Stimulated activated CD8-positive, alpha-beta memory T cell treated with anti-CD3 and anti-CD28 coated beads, Interleukin-15, amount 100 ng/mL, for 48 hours (primary cell): ENCODE results near the gene MCF2.
"Not testable (repeated sequence)": the region's sequence is repeated elsewhere in the genome, so short reads cannot be mapped to it uniquely, and the experiment has no call there.

ENCODE experiments used
- DNase-seq, 2 donors: peaks; one replicate each; pipeline ENCODE4 v3.0.0-alpha.2; 2020; ENCODE audit warnings: low read depth in 2 of 2

Gene MCF2, protein sequence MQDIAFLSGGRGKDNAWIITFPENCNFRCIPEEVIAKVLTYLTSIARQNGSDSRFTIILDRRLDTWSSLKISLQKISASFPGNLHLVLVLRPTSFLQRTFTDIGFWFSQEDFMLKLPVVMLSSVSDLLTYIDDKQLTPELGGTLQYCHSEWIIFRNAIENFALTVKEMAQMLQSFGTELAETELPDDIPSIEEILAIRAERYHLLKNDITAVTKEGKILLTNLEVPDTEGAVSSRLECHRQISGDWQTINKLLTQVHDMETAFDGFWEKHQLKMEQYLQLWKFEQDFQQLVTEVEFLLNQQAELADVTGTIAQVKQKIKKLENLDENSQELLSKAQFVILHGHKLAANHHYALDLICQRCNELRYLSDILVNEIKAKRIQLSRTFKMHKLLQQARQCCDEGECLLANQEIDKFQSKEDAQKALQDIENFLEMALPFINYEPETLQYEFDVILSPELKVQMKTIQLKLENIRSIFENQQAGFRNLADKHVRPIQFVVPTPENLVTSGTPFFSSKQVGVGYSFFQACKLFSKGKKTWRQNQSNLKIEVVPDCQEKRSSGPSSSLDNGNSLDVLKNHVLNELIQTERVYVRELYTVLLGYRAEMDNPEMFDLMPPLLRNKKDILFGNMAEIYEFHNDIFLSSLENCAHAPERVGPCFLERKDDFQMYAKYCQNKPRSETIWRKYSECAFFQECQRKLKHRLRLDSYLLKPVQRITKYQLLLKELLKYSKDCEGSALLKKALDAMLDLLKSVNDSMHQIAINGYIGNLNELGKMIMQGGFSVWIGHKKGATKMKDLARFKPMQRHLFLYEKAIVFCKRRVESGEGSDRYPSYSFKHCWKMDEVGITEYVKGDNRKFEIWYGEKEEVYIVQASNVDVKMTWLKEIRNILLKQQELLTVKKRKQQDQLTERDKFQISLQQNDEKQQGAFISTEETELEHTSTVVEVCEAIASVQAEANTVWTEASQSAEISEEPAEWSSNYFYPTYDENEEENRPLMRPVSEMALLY

GRCh38 chrX:139708067-139708466, at the start of gene MCF2:
Gene MCF2 (minus strand): TSS chrX:139708167. CDS start chrX:139651744, 56,423 bp downstream.
- no peak for DNase-seq

DNA sequence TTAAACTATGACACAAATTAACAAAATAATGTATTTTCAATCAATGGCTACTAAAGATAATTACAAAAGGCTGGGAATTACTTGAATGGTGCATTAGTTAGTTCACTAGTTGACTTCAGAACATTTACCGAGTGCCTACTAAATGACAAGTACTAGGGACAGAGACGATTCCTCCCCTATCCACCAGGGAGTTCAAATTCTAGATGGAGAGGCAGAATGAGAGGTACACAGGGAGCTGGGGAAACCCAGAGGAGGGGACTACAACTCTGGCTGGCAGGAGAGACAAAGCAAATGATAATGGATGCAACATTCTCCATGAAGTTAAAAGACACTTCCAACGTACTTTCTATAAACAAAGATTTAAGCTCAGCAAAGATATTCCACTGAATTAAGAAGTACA, 43.1 kb upstream of the MCF2 start:
- no peak for DNase-seq

DNA sequence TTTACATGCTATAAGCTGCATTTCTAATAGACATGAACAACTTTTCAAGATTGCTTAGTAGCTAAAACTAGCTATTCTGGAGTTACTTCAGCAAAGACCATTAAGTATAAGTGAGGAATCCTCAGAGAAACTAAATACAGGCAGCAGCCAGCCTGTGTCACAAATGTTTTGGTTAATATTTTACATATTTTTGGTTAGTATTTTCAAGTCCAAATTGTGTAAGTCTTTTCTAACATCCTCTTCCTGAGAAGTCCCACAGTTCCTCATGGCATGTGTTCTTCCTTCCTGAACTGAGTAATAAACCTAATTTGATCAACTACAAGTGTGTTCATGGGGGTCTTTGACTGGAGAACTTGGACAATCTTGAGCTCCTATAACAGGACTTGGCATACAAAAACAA, 42.4 kb upstream of the MCF2 start:
- DNase-seq: no peak

- peak in 1 of 2 donors; percentile 4 for DNase-seq
Measured at GRCh38 chrX:139739138-139739537, 31.2 kb upstream of the MCF2 start.

- DNase-seq: no peak
Measured at GRCh38 chrX:139738581-139738980, 30.6 kb upstream of the MCF2 start.

GRCh38 chrX:139736151-139736550, 28.2 kb upstream of the MCF2 start:
- DNase-seq: no peak

DNA sequence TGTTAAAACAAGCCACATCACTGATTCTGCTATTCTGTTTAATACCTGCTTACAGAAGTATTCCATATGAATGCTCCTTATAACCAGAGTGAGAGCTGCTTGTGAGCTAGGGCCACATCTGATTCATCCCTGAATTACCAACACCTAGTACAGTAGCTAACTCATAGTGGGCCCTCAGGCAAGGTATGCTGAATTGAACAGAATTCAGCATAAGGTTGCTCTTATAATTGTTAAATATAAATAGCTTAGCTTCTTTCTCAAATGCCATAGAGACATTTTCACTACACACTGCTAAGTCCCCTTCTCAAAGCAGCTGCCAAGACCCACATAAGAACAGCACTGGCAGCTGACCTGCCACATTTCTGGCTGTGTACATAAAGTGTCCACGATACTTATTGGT, 27.0 kb upstream of the MCF2 start:
- no peak for DNase-seq

GRCh38 chrX:139725720-139726119, 17.8 kb upstream of the MCF2 start:
- no peak for DNase-seq

DNA sequence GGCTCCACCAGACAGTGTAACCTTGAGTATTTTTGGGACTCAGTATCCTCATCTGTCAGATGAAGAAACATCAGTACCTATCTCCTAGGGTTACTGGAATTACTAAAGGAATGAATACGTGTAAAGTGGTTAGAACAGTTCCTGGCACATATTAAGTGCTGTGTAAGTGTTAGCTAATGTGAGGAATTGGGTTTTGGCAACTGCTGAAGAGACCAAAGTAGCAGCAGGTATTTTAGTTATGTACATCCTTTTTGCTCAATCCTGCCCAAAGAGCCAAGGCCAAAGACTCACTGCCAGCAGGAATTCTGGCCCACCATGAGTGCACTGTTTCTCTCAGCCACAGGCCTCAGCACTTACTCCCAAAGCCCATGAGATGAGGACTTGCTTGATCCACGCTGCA, 16.7 kb upstream of the MCF2 start:
- DNase-seq: no peak

DNA sequence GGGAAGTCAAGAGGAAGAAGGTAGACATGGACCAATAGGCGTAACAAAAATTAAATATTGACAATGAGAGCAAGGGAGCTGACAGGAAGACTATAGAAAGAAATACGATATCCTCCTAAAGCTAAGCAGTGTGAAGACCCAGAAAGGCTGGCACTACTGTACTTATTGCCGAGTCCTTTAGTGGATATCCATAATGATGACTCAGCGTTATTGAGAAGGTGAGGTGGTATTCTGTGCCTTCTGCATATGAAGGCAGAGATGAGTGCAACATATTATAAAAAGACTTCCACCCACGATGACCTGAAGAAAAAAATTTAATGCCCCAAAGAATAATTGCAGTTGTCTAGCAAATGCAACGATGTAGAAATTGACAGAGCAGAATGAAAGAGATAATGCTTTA, 13.0 kb upstream of the MCF2 start:
- DNase-seq: no peak

DNA sequence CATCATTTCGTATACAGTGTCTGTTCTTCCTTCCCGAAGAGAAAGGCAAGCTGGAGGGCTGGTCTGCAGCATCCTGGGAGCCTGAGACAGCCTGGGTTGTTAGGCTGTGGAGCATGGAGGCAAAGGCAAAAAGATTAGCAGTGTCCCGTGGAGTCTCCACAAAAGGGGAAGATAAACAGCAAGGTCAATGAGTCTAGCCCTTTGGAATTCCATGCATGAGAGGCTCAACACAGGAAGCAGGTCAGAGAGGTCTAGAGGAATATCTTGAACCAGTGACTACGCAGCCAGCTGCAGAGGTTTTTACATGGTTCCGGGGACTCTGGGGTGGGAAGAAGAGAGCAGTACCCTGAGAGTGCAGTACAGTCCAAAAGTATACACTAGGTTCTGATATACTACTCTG, 12.2 kb upstream of the MCF2 start:
- DNase-seq: no peak

DNA sequence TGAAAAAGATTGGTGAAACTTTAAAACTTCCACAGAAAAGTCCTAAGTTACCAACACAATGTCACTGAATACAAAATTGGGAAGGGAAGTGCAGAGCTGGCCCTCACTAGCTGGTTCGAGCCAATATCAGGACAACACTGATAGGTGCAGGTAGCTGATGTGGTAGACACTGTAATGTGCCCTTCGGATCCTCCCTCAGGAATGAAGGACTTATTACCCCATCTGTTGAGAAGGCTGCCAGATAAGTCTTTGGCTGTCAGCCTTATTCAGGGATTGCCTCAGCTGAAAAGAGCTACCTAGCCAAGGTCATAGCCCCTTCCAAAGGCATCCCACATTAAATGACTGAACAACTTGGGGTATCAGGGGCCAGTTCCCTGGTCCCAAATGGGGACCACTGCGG, 5.3 kb downstream of the MCF2 start:
- no peak for DNase-seq

- no peak for DNase-seq
Measured at GRCh38 chrX:139692908-139693307, 15.1 kb downstream of the MCF2 start.

- no peak for DNase-seq
Measured at GRCh38 chrX:139692506-139692849, 15.5 kb downstream of the MCF2 start.

DNA sequence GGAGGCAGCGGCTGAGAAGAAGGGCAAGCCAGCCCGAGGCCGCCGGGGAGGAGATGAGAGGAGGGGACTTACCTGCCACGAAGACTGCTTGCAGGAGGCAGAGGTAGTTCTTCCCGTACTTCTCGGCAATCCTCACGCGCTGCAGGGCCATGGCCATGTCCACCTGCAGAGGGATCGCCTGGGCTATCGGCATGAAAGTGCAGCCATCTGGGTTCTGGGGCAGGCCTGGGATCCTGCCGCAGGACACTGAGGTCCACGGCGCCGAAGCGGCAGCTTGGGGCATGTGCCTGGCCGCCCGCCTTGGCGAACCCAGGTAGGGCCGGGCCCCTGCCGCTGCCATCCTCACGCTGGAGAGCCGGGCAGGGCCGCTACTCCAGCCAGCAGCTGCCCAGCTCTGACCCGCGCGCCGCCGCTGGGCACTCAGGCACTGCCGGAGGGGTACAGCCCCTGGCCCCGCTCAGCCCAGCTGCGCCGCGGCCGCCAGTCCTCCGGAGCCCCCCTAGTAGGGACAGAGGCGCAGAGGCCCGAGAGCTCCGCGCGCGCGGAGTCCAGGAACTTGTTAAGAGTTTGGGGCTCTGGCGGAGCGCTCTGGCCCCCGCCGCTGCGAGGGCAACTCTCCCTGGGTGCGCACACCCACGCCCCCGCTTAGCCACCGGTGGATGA, 16.0 kb downstream of the MCF2 start:
- no peak for DNase-seq

DNA sequence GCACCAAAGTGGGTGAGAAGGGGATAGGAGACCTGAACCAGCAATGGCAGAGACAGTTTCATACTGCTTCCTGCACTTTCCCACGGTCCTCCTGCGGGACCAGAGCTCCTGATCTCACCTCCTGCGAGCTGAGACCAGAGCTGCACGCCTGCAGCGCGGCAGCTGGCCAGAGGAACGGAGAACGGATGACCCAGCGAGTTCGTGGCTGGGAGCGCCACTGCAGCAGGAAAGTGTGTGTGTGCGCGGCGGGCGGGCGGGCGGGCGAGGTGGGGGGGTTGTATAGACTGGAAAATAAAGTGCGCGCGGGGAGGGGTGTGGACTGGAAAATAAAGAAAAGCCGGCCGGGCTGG, 16.5 kb downstream of the MCF2 start:
- DNase-seq: no peak

GRCh38 chrX:139685175-139685574, 22.8 kb downstream of the MCF2 start:
- not testable (repeated sequence) for DNase-seq

GRCh38 chrX:139680356-139680755, 27.6 kb downstream of the MCF2 start:
- DNase-seq: no peak

DNA sequence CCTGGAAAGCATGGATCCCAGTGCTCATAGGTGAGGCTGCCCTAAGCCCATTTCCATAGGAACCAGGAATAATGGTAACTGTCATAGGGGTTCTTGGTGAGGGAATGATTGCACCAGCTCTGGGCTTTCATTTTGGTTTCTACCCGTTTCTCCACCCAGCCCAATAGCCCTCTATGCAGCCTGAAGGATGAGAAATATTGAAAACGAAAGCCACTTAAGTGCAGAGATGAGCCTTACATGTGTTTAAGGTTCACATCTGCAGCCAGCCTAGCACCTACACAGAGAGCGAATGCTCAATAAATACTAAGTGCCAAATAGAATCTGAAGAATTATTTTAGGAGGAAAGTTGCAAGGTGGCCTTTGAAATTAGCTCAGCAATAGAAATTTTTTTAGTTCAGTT, 60.4 kb downstream of the MCF2 start:
- DNase-seq: no peak

GRCh38 chrX:139642241-139642927, 65.6 kb downstream of the MCF2 start:
- no peak for DNase-seq

- no peak for DNase-seq
Measured at GRCh38 chrX:139640259-139640658, 67.7 kb downstream of the MCF2 start.

DNA sequence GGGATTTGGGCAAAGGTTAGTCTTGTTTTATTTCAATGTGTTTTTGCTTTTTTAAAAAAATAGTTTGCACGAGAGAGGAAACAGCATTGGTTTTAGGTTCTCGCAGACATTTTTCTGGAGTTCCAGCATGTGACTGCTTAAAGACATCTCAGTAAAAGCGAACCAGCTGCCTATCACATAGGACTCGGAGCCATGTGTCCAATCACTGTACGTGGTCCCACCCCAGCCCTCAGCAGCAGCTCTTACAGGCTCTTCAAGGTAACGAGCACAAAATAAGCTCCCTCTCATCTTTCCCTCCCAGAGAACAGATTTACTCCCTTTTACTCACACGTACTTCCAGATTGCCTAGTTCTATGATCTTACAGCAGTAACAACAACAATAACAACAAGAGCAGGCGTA, 68.7 kb downstream of the MCF2 start:
- DNase-seq: no peak
